ENCODE data around the gene DUS3L. TPM values are rescaled to one million over a fixed set of nuclear protein-coding genes. Genes with fewer than 3 reads are reported as not detected.

The DUS3L gene
- total and polyA plus RNA-seq, 2 of the 8 experiments (the other 6 are each of a cell fraction or from before 2014, with no cell fraction given) = 37.6 to 39.1 TPM

DNA sequence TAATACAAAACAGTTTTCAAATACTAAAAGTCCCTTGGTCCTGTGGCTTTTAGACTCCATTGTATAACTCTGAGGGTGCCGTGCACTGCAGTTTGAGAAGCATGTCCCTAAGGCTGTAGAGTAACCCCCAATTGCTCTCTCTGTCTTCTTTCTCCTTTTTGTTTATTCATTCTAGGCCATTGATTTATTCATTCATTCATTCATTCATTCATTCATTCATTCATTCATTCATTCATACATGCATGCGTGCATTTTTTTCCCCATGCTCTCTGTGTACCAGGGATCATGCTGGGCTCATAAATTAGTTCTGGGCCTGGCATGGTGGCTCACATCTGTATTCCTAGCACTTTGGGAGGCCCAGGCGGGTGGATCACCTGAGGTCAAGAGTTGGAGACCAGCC lies 25.7 kb downstream of the DUS3L start:
- Histone ChIP-seq H3K4me1 (replicated peaks in 1 of 4; ENCODE audit: control insufficient read depth in 3 of 4, insufficient read depth in 4 of 4, low read length in 3 of 4) (no peaks in the 10 kb centered on the region), H2BK20ac (ENCODE audit: low read length) (no peak overlapping the region), H4K8ac (ENCODE audit: extremely low read depth, insufficient read depth, low read length) (no peak overlapping the region), H2BK5ac (ENCODE audit: low read depth, low read length) (no peak overlapping the region), H2AFZ (ENCODE audit: low read length) (no peak overlapping the region), H3K14ac (ENCODE audit: insufficient read length) (no peak overlapping the region), H3K79me1 (ENCODE audit: low read depth, low read length) (no peaks in the 10 kb centered on the region), H3K4me3 (ENCODE audit: extremely low read depth in 1 of 4, insufficient read depth in 2 of 4, low read depth in 3 of 4, low read length in 4 of 4) (no peak overlapping the region), H2BK15ac (ENCODE audit: low read length) (no peak overlapping the region), H3K9ac (replicated peaks in 1 of 4; ENCODE audit: extremely low read depth in 1 of 4, low read depth in 3 of 4, low read length in 3 of 4) (no peak overlapping the region), H3K23ac (ENCODE audit: insufficient read length) (no peak overlapping the region), H3K27ac (ENCODE audit: low read depth, low read length) (no peak overlapping the region), H3K36me3 (ENCODE audit: control insufficient read depth in 2 of 4, insufficient read depth in 4 of 4, low read length in 3 of 4) (no peaks in the 10 kb centered on the region), H4K20me1 (replicated peaks in 1 of 2; ENCODE audit: control insufficient read depth in 1 of 2, insufficient read depth in 2 of 2, low read length in 2 of 2) (peaks cover 0 to 5% of the 10 kb centered on the region in 2 experiments), H3K4me2 (ENCODE audit: insufficient read depth in 1 of 2, low read depth in 2 of 2, low read length in 2 of 2) (no peak overlapping the region), H3K4ac (replicated peaks; ENCODE audit: insufficient read length, low read depth, low read length) (no peak overlapping the region), H3K56ac (replicated peaks; ENCODE audit: insufficient read length, low read depth, low read length) (no peak overlapping the region), H2BK12ac (ENCODE audit: low read depth, low read length) (no peak overlapping the region), H3K9me3 (ENCODE audit: insufficient read depth in 2 of 2, low read depth in 1 of 2, low read length in 1 of 2) (no peaks in the 10 kb centered on the region), H3K23me2 (ENCODE audit: low read depth, low read length) (peaks cover 7% of the 10 kb centered on the region; the same call in 1 of the 2 replicates), H2BK120ac (replicated peaks; ENCODE audit: low read depth, low read length) (no peak overlapping the region), H4K5ac (ENCODE audit: insufficient read length, low read depth, low read length) (no peak overlapping the region), H3K27me3 (replicated peaks in 1 of 4; ENCODE audit: control insufficient read depth in 3 of 4, extremely low read depth in 1 of 4, insufficient read depth in 3 of 4, low read length in 3 of 4) (no peaks in the 10 kb centered on the region), H4K91ac (replicated peaks; ENCODE audit: insufficient read length, low read length) (no peak overlapping the region), H3K18ac (ENCODE audit: extremely low read depth, low read length) (no peak overlapping the region), H2AK5ac (ENCODE audit: low read depth, low read length) (no peak overlapping the region), H3K79me2 (ENCODE audit: control insufficient read depth in 1 of 2, insufficient read depth in 2 of 2, low read length in 2 of 2) (no peaks in the 10 kb centered on the region)
- POLR2A ChIA-PET (ENCODE audit: partially characterized antibody) = no interaction called here
- no peak for DNase-seq (ENCODE audit: low read depth in 1 of 2, low spot score in 2 of 2)
- CTCF ChIA-PET (ENCODE audit: partially characterized antibody) = no interaction called here
- no peak for FAIRE-seq
- 86% methylated on average over 3 of the region's 3 CpGs; no CpG with 5 or more reads in 1 of the 2 experiments for WGBS, 2 experiments (ENCODE audit: extremely low coverage in 1 of 2, insufficient coverage in 1 of 2, insufficient read length in 1 of 2, insufficient replicate concordance in 2 of 2, low coverage in 1 of 2, low lambda C conversion rate in 2 of 2, missing lambda C conversion rate in 1 of 2)
- TF ChIP-seq HDAC6 (IDR thresholded peaks at IDR 0.05; ENCODE audit: low read depth, low read length) (no peak), GABPA (IDR thresholded peaks at IDR 0.05; ENCODE audit: borderline replicate concordance, insufficient read depth, low read length) (no peak), RNF2 (IDR thresholded peaks at IDR 0.05; ENCODE audit: borderline replicate concordance, low read depth, low read length, missing control alignments, poor library complexity, severe bottlenecking) (no peak), JUN (IDR thresholded peaks at IDR 0.05; ENCODE audit: low read depth, low read length) (no peak), CTCF (IDR thresholded peaks at IDR 0.05; ENCODE audit: control extremely low read depth in 1 of 3, insufficient read depth in 1 of 3, low read depth in 1 of 3, low read length in 3 of 3) (no peak), CTBP2 (IDR thresholded peaks at IDR 0.05; ENCODE audit: borderline replicate concordance, insufficient read depth, insufficient read length, low read length) (no peak), EGR1 (IDR thresholded peaks at IDR 0.05; ENCODE audit: borderline replicate concordance, low read depth, low read length) (no peak), RBBP5 (IDR thresholded peaks at IDR 0.05; ENCODE audit: borderline replicate concordance, low read depth, low read length) (no peak), TBP (IDR thresholded peaks at IDR 0.05; ENCODE audit: low read depth, low read length) (no peak), FOSL1 (IDR thresholded peaks at IDR 0.05; ENCODE audit: insufficient read depth, low read depth, low read length) (no peak)
